Caco-2 (cell line): ENCODE data around the gene IFT81. TPM values are rescaled to one million over a fixed set of nuclear protein-coding genes. Genes with fewer than 3 reads are reported as not detected.

Experiments
- BruUV-seq: library from RNA; stranded (reverse); fragments of 400-500 nt; replicated peaks from 2 replicates; lab custom pipeline; 2021; lab: Mats Ljungman, UMichigan
- CTCF ChIA-PET: fragments of 300-600 bp; sonication (Branson Sonifier 250); formaldehyde crosslinking; loops from one replicate; lab custom pipeline; 2022; ENCODE audit warnings: antibody characterized with exemption; lab: Charles Lee
- POLR2A ChIA-PET: fragments of 300-600 bp; sonication (Branson Sonifier 250); formaldehyde crosslinking; loops from one replicate; lab custom pipeline; 2022; ENCODE audit warnings: antibody characterized with exemption; lab: Charles Lee
- DNase-seq, 2 experiments: peaks; one replicate each; pipeline versions ENCODE4 v3.0.0 to v3.0.0-alpha.2; 2020 to 2022
- H3K27me3 ChIP-seq: replicated peaks from 2 replicates; pipeline ENCODE4 v1.6.0; 2011; ENCODE audit warnings: low read length; ENCODE audit not compliant: control insufficient read depth, insufficient read depth
- H3K36me3 ChIP-seq: 2 replicates; pipeline ENCODE4 v1.5.1; 2011; ENCODE audit warnings: low read length; ENCODE audit not compliant: control insufficient read depth, insufficient read depth
- H3K4me1 ChIP-seq: fragments of 250-450 bp; sonication (Bioruptor Pico); 2 replicates; pipeline ENCODE4 v1.5.1; 2020; ENCODE audit warnings: mild to moderate bottlenecking
- H3K4me3 ChIP-seq: 2 replicates; pipeline ENCODE4 v1.5.1; 2011; ENCODE audit warnings: low read depth, mild to moderate bottlenecking, control low read depth, low read length
- H3K9me3 ChIP-seq: fragments of 250-450 bp; sonication (Bioruptor Pico); 2 replicates; pipeline ENCODE4 v1.5.1; 2020; ENCODE audit warnings: mild to moderate bottlenecking, moderate library complexity
- H3K27ac Mint-ChIP-seq: one replicate; pipeline ENCODE4 v1.8.0; 2022; ENCODE audit warnings: mixed read lengths; ENCODE audit not compliant: unreplicated experiment
- H3K27me3 Mint-ChIP-seq: one replicate; pipeline ENCODE4 v1.8.0; 2022; ENCODE audit warnings: mixed read lengths; ENCODE audit not compliant: insufficient read depth, unreplicated experiment
- H3K36me3 Mint-ChIP-seq: one replicate; pipeline ENCODE4 v1.8.0; 2022; ENCODE audit warnings: mild to moderate bottlenecking, mixed read lengths; ENCODE audit not compliant: insufficient read depth, unreplicated experiment
- H3K4me1 Mint-ChIP-seq: one replicate; pipeline ENCODE4 v1.8.0; 2022; ENCODE audit warnings: low read depth, mixed read lengths; ENCODE audit not compliant: unreplicated experiment
- H3K4me3 Mint-ChIP-seq: one replicate; pipeline ENCODE4 v1.8.0; 2022; ENCODE audit warnings: mild to moderate bottlenecking, moderate library complexity, mixed read lengths; ENCODE audit not compliant: unreplicated experiment
- H3K9me3 Mint-ChIP-seq: one replicate; pipeline ENCODE4 v1.8.0; 2022; ENCODE audit warnings: mixed read lengths; ENCODE audit not compliant: unreplicated experiment
- CTCF ChIP-seq, 2 experiments: fragments of 200-600 bp in 1 of 2; IDR thresholded peaks; 1 replicate in 1 of 2; 2 replicates in 1 of 2; pipeline versions ENCODE4 v1.5.1 to v1.8.0; 2011 to 2022; ENCODE audit warnings: antibody characterized with exemption in 1 of 2, control low read depth in 1 of 2, inconsistent platforms in 1 of 2, low read depth in 1 of 2, low read length in 1 of 2, mild to moderate bottlenecking in 1 of 2, moderate library complexity in 1 of 2; ENCODE audit not compliant: insufficient read depth in 1 of 2, severe bottlenecking in 1 of 2, unreplicated experiment in 1 of 2
- intact Hi-C: fragments of 100-400 bp; cut with micrococcal nuclease; formaldehyde crosslinking; loops from one replicate; pipeline ENCODE4 v1.10.0; 2022; ENCODE audit not compliant: unreplicated experiment
- total RNA-seq: library from RNA; stranded (reverse); gene quantifications from 2 replicates; pipeline ENCODE4 v1.2.3, GENCODE V29; 2022

IFT81 gene
- total RNA-seq, 1 experiment from 2014 or later = 5.9 TPM

DNA sequence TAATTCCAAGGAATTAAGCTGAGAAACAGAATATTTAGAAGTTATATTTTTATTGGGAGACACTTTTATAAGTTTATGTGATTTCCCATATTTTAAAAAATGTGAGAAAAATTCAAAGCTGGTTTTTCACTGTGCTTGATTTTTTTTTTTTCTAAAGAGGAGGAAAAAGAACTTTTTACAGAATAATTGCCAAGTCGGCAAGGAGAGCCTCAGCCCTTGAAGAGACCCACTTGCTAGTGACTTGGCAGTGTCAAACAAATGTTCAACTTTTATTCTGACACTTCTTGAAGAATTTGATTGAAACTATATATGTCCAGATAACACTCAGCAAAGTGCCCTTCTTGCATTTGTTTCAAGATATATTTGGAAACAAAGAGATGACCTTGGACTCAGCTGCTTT lies 104.6 kb downstream of the IFT81 start:
- intact Hi-C loops = no loop called here
- POLR2A ChIA-PET = interaction anchor here (0.6 to 1.1 kb wide), 2 partner anchors 51 to 52 kb away, joined by 3 to 4 read pairs; partner anchors contain the start of gene ATP2A2

GRCh38 chr12:110229409-110229808 lies 105.3 kb downstream of the IFT81 start:
- no TSS peak for BruUV-seq
- H3K4me1 ChIP-seq = peaks cover 22% of the 10 kb centered on the region
- Mint-ChIP-seq H3K4me3 (no peak overlapping the region), H3K36me3 (no peaks in the 10 kb centered on the region), H3K9me3 (no peaks in the 10 kb centered on the region), H3K4me1 (peaks cover 9% of the 10 kb centered on the region), H3K27ac (no peak overlapping the region), H3K27me3 (no peaks in the 10 kb centered on the region)
- no peaks in the 10 kb centered on the region for H3K27me3 ChIP-seq
- CTCF ChIA-PET = no interaction called here
- POLR2A ChIA-PET = interaction anchor here (0.6 to 1.1 kb wide), 2 partner anchors 51 to 52 kb away, joined by 3 to 4 read pairs; partner anchors contain the start of gene ATP2A2
- no peak overlapping the region for H3K4me3 ChIP-seq
- H3K36me3 ChIP-seq = no peaks in the 10 kb centered on the region
- TF ChIP-seq CTCF (IDR thresholded peaks at IDR 0.05; ENCODE audit: insufficient read depth in 1 of 2, low read depth in 1 of 2, low read length in 1 of 2, severe bottlenecking in 1 of 2, unreplicated experiment in 1 of 2) = no peak
- no peaks in the 10 kb centered on the region for H3K9me3 ChIP-seq
- intact Hi-C loops = no loop called here
- DNase-seq = no peak

More for the DNA sequence above, 104.6 kb downstream of the IFT81 start:
- no peaks in the 10 kb centered on the region for H3K9me3 Mint-ChIP-seq
- no peaks in the 10 kb centered on the region for H3K27me3 Mint-ChIP-seq
- no peaks in the 10 kb centered on the region for H3K9me3 ChIP-seq
- DNase-seq = no peak
- no peak for TF ChIP-seq CTCF (IDR thresholded peaks at IDR 0.05; ENCODE audit: insufficient read depth in 1 of 2, low read depth in 1 of 2, low read length in 1 of 2, severe bottlenecking in 1 of 2, unreplicated experiment in 1 of 2)
- no peaks in the 10 kb centered on the region for H3K36me3 Mint-ChIP-seq
- H3K4me1 ChIP-seq = peaks cover 23% of the 10 kb centered on the region
- no peaks in the 10 kb centered on the region for H3K36me3 ChIP-seq
- no peak overlapping the region for H3K27ac Mint-ChIP-seq
- peaks cover 10% of the 10 kb centered on the region for H3K4me1 Mint-ChIP-seq
- H3K4me3 ChIP-seq = no peak overlapping the region
- BruUV-seq = no TSS peak
- H3K4me3 Mint-ChIP-seq = no peak overlapping the region
- CTCF ChIA-PET = no interaction called here
- no peaks in the 10 kb centered on the region for H3K27me3 ChIP-seq

- no peak overlapping the region for H3K4me3 Mint-ChIP-seq
- TF ChIP-seq CTCF (IDR thresholded peaks at IDR 0.05; ENCODE audit: insufficient read depth in 1 of 2, low read depth in 1 of 2, low read length in 1 of 2, severe bottlenecking in 1 of 2, unreplicated experiment in 1 of 2) = no peak
- Histone ChIP-seq H3K27me3 (no peaks in the 10 kb centered on the region), H3K4me3 (no peak overlapping the region), H3K36me3 (no peaks in the 10 kb centered on the region), H3K4me1 (peaks cover 22% of the 10 kb centered on the region), H3K9me3 (no peaks in the 10 kb centered on the region)
- no peak for DNase-seq
- no peak overlapping the region for H3K27ac Mint-ChIP-seq
- no peaks in the 10 kb centered on the region for H3K27me3 Mint-ChIP-seq
- H3K9me3 Mint-ChIP-seq = no peaks in the 10 kb centered on the region
- ChIA-PET POLR2A (no interaction called here), CTCF (no interaction called here)
- intact Hi-C loops = loop anchor here (5.0 kb wide), 1 partner anchor 52 kb away; the partner anchor contains the start of gene ATP2A2
- no TSS peak for BruUV-seq
- peaks cover 20% of the 10 kb centered on the region for H3K4me1 Mint-ChIP-seq
- no peaks in the 10 kb centered on the region for H3K36me3 Mint-ChIP-seq
These were observed 106.5 kb downstream of the IFT81 start for GRCh38 chr12:110230655-110231054.
